ENCODE data around the gene C1QL2.
A peak's percentile ranks its signal among the peaks of the same experiment; 100 is the strongest.

DNA sequence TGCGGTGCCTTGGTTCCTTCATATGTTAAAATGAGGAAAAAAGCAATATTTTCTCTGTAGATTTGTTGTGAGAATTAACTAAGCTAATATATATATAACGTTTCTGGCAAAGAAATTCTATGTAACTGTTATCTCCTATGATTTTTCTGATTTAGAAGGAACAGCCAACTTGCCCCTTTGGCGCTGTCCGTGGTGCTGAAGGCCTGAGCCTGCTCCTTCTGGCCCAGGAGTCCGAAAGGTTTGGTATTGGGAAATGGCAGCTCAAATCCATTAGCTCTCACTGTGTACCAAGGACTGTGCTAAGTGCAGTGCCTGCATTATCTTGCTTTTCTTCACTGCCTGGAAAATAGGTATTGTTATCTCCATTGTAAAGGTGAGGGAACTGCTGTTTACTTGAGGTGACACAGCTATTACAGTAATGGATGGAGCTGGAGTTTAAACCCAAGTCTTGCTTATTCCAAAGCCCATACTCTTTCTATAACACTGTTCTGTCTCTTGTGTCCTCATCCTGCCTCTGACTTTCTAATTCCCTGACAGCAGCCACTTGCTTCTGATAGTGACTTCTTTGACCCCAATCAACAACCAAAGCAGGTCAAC is 52.2 kb downstream of the C1QL2 start:
- TF ChIP-seq SPI1 (IDR thresholded peaks at IDR 0.05; ENCODE audit: borderline replicate concordance, low read depth) = no peak
- TF ChIP-seq, protein P1, sequence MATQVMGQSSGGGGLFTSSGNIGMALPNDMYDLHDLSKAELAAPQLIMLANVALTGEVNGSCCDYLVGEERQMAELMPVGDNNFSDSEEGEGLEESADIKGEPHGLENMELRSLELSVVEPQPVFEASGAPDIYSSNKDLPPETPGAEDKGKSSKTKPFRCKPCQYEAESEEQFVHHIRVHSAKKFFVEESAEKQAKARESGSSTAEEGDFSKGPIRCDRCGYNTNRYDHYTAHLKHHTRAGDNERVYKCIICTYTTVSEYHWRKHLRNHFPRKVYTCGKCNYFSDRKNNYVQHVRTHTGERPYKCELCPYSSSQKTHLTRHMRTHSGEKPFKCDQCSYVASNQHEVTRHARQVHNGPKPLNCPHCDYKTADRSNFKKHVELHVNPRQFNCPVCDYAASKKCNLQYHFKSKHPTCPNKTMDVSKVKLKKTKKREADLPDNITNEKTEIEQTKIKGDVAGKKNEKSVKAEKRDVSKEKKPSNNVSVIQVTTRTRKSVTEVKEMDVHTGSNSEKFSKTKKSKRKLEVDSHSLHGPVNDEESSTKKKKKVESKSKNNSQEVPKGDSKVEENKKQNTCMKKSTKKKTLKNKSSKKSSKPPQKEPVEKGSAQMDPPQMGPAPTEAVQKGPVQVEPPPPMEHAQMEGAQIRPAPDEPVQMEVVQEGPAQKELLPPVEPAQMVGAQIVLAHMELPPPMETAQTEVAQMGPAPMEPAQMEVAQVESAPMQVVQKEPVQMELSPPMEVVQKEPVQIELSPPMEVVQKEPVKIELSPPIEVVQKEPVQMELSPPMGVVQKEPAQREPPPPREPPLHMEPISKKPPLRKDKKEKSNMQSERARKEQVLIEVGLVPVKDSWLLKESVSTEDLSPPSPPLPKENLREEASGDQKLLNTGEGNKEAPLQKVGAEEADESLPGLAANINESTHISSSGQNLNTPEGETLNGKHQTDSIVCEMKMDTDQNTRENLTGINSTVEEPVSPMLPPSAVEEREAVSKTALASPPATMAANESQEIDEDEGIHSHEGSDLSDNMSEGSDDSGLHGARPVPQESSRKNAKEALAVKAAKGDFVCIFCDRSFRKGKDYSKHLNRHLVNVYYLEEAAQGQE (IDR thresholded peaks at IDR 0.05; ENCODE audit: insufficient replicate concordance, low read depth) = peak; percentile 99

All from HL-60 (cell line).